Neural cell (in vitro differentiated cells): Measurements from ENCODE around the gene ZCRB1. TPM values are rescaled to one million over a fixed set of nuclear protein-coding genes. Genes with fewer than 3 reads are reported as not detected.

Source experiments
- H2AFZ ChIP-seq: fragments of 200-600, 300-800 bp; sonication (generic), shearing (Covaris generic); 2 replicates; pipeline ENCODE4 v1.6.0; 2014; ENCODE audit warnings: low read depth, mild to moderate bottlenecking, antibody characterized with exemption, low read length, moderate library complexity
- H3F3A ChIP-seq: fragments of 200-600 bp; shearing (Covaris generic); 2 replicates; pipeline ENCODE4 v1.6.1; 2016; ENCODE audit warnings: mild to moderate bottlenecking, moderate library complexity, mixed read lengths, antibody characterized with exemption, low read length; ENCODE audit not compliant: insufficient read depth, poor library complexity, severe bottlenecking
- H3K27ac ChIP-seq: fragments of 200-600, 300-800 bp; sonication (generic), shearing (Covaris generic); 2 replicates; pipeline ENCODE4 v1.5.1; 2014; ENCODE audit warnings: mild to moderate bottlenecking, low read length, moderate library complexity
- H3K27me3 ChIP-seq: fragments of 300-800, 200-600 bp; sonication (generic), shearing (Covaris generic); 2 replicates; pipeline ENCODE4 v1.6.0; 2014; ENCODE audit warnings: mild to moderate bottlenecking, low read depth, low read length, moderate library complexity; ENCODE audit not compliant: insufficient read depth
- H3K36me3 ChIP-seq: fragments of 300-800, 200-600 bp; sonication (generic), shearing (Covaris generic); 2 replicates; pipeline ENCODE4 v1.5.1; 2014; ENCODE audit warnings: mild to moderate bottlenecking, antibody characterized with exemption, low read length, moderate library complexity; ENCODE audit not compliant: insufficient read depth
- H3K4me2 ChIP-seq: fragments of 300-800, 200-600 bp; sonication (generic), shearing (Covaris generic); 2 replicates; pipeline ENCODE4 v1.6.0; 2014; ENCODE audit warnings: mild to moderate bottlenecking, low read length
- H3K4me3 ChIP-seq: fragments of 300-800, 200-600 bp; sonication (generic), shearing (Covaris generic); 2 replicates; pipeline ENCODE4 v1.5.1; 2014; ENCODE audit warnings: mild to moderate bottlenecking, low read length, moderate library complexity
- H3K79me2 ChIP-seq: fragments of 200-600 bp; shearing (Covaris generic); replicated peaks from 2 replicates; pipeline ENCODE4 v1.6.0; 2014; ENCODE audit warnings: mild to moderate bottlenecking, low read length, moderate library complexity; ENCODE audit not compliant: insufficient read depth
- H3K9ac ChIP-seq: fragments of 300-800, 200-600 bp; sonication (generic), shearing (Covaris generic); 2 replicates; pipeline ENCODE4 v1.6.1; 2016; ENCODE audit warnings: mild to moderate bottlenecking, low read length, mixed read lengths
- H3K9me2 ChIP-seq: fragments of 200-600 bp; shearing (Covaris generic); 2 replicates; pipeline ENCODE4 v1.6.1; 2016; ENCODE audit warnings: mild to moderate bottlenecking, low read length, mixed read lengths; ENCODE audit not compliant: insufficient read depth
- H3K9me3 ChIP-seq: fragments of 200-600, 300-800 bp; sonication (generic), shearing (Covaris generic); 2 replicates; pipeline ENCODE4 v1.6.1; 2016; ENCODE audit warnings: mild to moderate bottlenecking, mixed run types, low read length, moderate library complexity, mixed read lengths
- H4K20me1 ChIP-seq: fragments of 200-600 bp; shearing (Covaris generic); 2 replicates; pipeline ENCODE4 v1.6.1; 2016; ENCODE audit warnings: mild to moderate bottlenecking, mixed run types; ENCODE audit not compliant: insufficient read depth
- CTCF ChIP-seq: fragments of 450-650 bp; IDR thresholded peaks from 2 replicates; pipeline ENCODE4 v1.5.1; 2014; ENCODE audit warnings: antibody characterized with exemption, mild to moderate bottlenecking, moderate library complexity; ENCODE audit not compliant: poor library complexity, severe bottlenecking
- EP300 ChIP-seq: fragments of 450-650 bp; conservative IDR thresholded peaks from 2 replicates; pipeline ENCODE4 v1.6.1; 2014; ENCODE audit warnings: antibody characterized with exemption, mild to moderate bottlenecking, moderate library complexity; ENCODE audit not compliant: poor library complexity, severe bottlenecking
- EZH2 ChIP-seq: fragments of 200-600, 300-800 bp; shearing (Covaris generic), sonication (generic); IDR thresholded peaks from 2 replicates; pipeline ENCODE4 v1.6.1; 2014; ENCODE audit warnings: antibody characterized with exemption, low read length, borderline replicate concordance, mild to moderate bottlenecking; ENCODE audit not compliant: insufficient read depth, poor library complexity, severe bottlenecking
- MXI1 ChIP-seq: fragments of 450-650 bp; conservative IDR thresholded peaks from 2 replicates; pipeline ENCODE4 v1.6.1; 2014; ENCODE audit warnings: antibody characterized with exemption, mild to moderate bottlenecking; ENCODE audit not compliant: poor library complexity, severe bottlenecking
- POLR2AphosphoS5 ChIP-seq: IDR thresholded peaks from 2 replicates; pipeline ENCODE4 v1.6.1; 2012
- RAD21 ChIP-seq: fragments of 450-650 bp; conservative IDR thresholded peaks from 2 replicates; pipeline ENCODE4 v1.6.1; 2014; ENCODE audit warnings: antibody characterized with exemption, mild to moderate bottlenecking, moderate library complexity
- REST ChIP-seq: IDR thresholded peaks from 2 replicates; pipeline ENCODE4 v1.6.1; 2012; ENCODE audit warnings: borderline replicate concordance
- SMC3 ChIP-seq: fragments of 450-650 bp; conservative IDR thresholded peaks from 2 replicates; pipeline ENCODE4 v1.6.1; 2014; ENCODE audit warnings: antibody characterized with exemption, mild to moderate bottlenecking, moderate library complexity; ENCODE audit not compliant: poor library complexity
- TAF1 ChIP-seq: IDR thresholded peaks from 2 replicates; pipeline ENCODE4 v1.6.1; 2012; ENCODE audit warnings: low read depth
- polyA plus RNA-seq: library from polyadenylated mRNA; depleted of rRNA; stranded (reverse); fragments of >200 nt; gene quantifications from 2 replicates; pipeline ENCODE4 v1.2.3, GENCODE V29; 2014

ZCRB1 gene
- polyA plus RNA-seq, 1 donor from 2014 or later: 83.9 TPM

GRCh38 chr12:42267413-42268190 lies 58.3 kb downstream of the ZCRB1 start:
- H3K27me3 ChIP-seq: no peaks in the 10 kb centered on the region
- H3F3A ChIP-seq: no peaks in the 10 kb centered on the region
- TF ChIP-seq REST (no peak), EZH2 (no peak), SMC3 (no peak), CTCF (no peak), RAD21 (no peak), POLR2AphosphoS5 (no peak), EP300 (no peak), MXI1 (no peak), TAF1 (no peak)
- no peaks in the 10 kb centered on the region for H4K20me1 ChIP-seq
- H3K9me3 ChIP-seq: no peaks in the 10 kb centered on the region
- H2AFZ ChIP-seq: no peak overlapping the region
- H3K4me2 ChIP-seq: no peak overlapping the region
- H3K4me3 ChIP-seq: no peak overlapping the region
- no peaks in the 10 kb centered on the region for H3K9me2 ChIP-seq
- no peak overlapping the region for H3K27ac ChIP-seq
- no peaks in the 10 kb centered on the region for H3K36me3 ChIP-seq
- no peak overlapping the region for H3K9ac ChIP-seq
- no peaks in the 10 kb centered on the region for H3K79me2 ChIP-seq

GRCh38 chr12:42266579-42267230 lies 59.2 kb downstream of the ZCRB1 start:
- Histone ChIP-seq H3K4me3 (no peak overlapping the region), H3K79me2 (no peaks in the 10 kb centered on the region), H3K27me3 (no peaks in the 10 kb centered on the region), H3K9me3 (no peaks in the 10 kb centered on the region), H3K9me2 (no peaks in the 10 kb centered on the region), H3K4me2 (no peak overlapping the region), H3F3A (no peaks in the 10 kb centered on the region), H2AFZ (no peak overlapping the region), H3K27ac (no peak overlapping the region), H3K9ac (no peak overlapping the region), H3K36me3 (no peaks in the 10 kb centered on the region), H4K20me1 (no peaks in the 10 kb centered on the region)
- TF ChIP-seq SMC3 (no peak), POLR2AphosphoS5 (no peak), RAD21 (no peak), EZH2 (no peak), CTCF (no peak), TAF1 (no peak), MXI1 (no peak), REST (no peak), EP300 (no peak)
